H7 (cell line): ENCODE results near the gene COG1. TPM values are rescaled to one million over a fixed set of nuclear protein-coding genes. Genes with fewer than 3 reads are reported as not detected.

ENCODE experiments used
- DNase-seq: peaks from one replicate; pipeline ENCODE4 v3.0.0; 2012
- H3K27me3 ChIP-seq: 2 replicates; pipeline ENCODE4 v1.6.0; 2011; ENCODE audit warnings: mild to moderate bottlenecking, low read length; ENCODE audit not compliant: control insufficient read depth, insufficient read depth
- H3K36me3 ChIP-seq: replicated peaks from 2 replicates; pipeline ENCODE4 v1.5.1; 2011; ENCODE audit warnings: low read length; ENCODE audit not compliant: control insufficient read depth, insufficient read depth
- H3K4me3 ChIP-seq: 2 replicates; pipeline ENCODE4 v1.5.1; 2011; ENCODE audit warnings: low read depth, mild to moderate bottlenecking, control low read depth, low read length, moderate library complexity; ENCODE audit not compliant: insufficient read depth
- total RNA-seq: library from RNA; depleted of rRNA; stranded (reverse); fragments of >200 nt; shearing (Covaris generic); gene quantifications from 2 replicates; pipeline ENCODE4 v1.2.3, GENCODE V29; 2014; rRNA removed

Gene COG1
- total RNA-seq, 1 experiment from 2014 or later = 12.9 TPM

DNA sequence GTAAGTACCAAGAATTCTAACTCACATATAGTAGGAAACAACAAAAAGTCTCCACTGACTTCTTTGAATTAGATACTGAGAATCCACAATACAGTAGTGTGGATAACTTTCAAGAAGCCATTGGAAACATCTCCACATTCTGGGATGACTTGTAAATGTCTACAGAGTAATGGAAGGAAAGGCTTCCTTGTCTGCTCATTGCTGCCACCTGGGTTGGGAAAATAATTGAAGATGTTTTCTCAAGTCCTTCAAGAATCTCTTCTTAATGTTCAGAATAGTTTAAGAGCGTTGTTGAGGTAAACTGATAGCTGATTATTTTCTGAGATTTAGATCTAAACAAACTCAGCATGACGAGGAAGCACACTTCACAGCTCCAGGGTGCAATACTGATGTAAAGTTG is 54.9 kb downstream of the COG1 start:
- no peaks in the 10 kb centered on the region for H3K27me3 ChIP-seq
- H3K36me3 ChIP-seq = peaks cover 1% of the 10 kb centered on the region
- no peak overlapping the region for H3K4me3 ChIP-seq
- no peak for DNase-seq

GRCh38 chr17:73248532-73248931 is 55.7 kb downstream of the COG1 start:
- Histone ChIP-seq H3K36me3 (peaks cover 1% of the 10 kb centered on the region; the same call in 1 of the 2 replicates), H3K4me3 (no peak overlapping the region), H3K27me3 (no peaks in the 10 kb centered on the region)
- DNase-seq = no peak

- Histone ChIP-seq H3K36me3 (0 out of 2 replicates have a peak, but pooled peaks cover 1% of the 10 kb centered on the region), H3K4me3 (no peak overlapping the region), H3K27me3 (no peaks in the 10 kb centered on the region)
- no peak for DNase-seq
These were observed 56.8 kb downstream of the COG1 start for GRCh38 chr17:73249700-73250099.

DNA sequence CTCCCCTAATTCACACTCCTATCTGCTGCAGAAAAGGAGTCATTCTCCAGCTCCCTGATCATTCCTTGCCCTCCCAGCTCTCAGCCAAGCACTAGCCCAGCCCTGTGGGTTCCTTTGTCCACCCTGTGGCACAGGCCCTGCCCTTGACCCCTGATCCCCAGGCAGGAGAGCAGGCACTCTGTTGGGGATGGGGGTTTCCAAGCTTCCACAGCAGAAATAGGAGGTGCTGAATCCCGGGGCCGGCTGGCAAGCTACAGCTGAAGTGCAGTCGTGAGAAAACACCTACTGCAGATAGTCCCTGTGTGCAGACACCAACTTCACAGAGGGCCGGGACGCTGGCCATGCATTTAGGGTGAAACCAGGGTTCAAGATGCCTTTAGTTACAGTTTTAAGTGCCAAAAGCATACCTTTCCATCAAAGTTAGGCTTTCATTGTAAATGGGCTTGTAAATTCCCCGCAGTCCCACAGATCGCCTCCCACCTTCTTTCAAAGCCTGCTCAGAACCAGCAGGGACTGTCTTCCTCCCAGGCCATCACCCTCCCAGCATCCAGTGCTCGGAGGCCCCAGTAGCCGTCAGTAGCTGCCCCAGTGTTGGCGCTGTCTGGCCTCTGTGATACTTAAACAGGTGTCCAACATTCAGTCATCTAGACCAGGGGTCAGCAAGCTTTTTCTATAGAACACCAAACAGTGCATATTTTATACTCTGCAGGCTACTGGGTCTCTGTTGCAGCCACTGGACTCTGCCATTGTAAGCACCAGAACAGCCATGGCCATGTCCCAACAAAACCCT is 58.2 kb downstream of the COG1 start:
- DNase-seq = peak; percentile 33
- H3K4me3 ChIP-seq = no peak overlapping the region
- 0 out of 2 replicates have a peak, but pooled peaks cover 1% of the 10 kb centered on the region for H3K36me3 ChIP-seq

GRCh38 chr17:73251871-73252270 is 59.0 kb downstream of the COG1 start:
- H3K27me3 ChIP-seq = no peaks in the 10 kb centered on the region
- no peak overlapping the region for H3K4me3 ChIP-seq
- DNase-seq = no peak
- 0 out of 2 replicates have a peak, but pooled peaks cover 1% of the 10 kb centered on the region for H3K36me3 ChIP-seq

More for the DNA sequence above, 58.2 kb downstream of the COG1 start:
- no peaks in the 10 kb centered on the region for H3K27me3 ChIP-seq

GRCh38 chr17:73255671-73256181 is 62.9 kb downstream of the COG1 start:
- H3K36me3 ChIP-seq = no peaks in the 10 kb centered on the region
- peak; percentile 88 for DNase-seq
- no peak overlapping the region for H3K4me3 ChIP-seq
- no peaks in the 10 kb centered on the region for H3K27me3 ChIP-seq

DNA sequence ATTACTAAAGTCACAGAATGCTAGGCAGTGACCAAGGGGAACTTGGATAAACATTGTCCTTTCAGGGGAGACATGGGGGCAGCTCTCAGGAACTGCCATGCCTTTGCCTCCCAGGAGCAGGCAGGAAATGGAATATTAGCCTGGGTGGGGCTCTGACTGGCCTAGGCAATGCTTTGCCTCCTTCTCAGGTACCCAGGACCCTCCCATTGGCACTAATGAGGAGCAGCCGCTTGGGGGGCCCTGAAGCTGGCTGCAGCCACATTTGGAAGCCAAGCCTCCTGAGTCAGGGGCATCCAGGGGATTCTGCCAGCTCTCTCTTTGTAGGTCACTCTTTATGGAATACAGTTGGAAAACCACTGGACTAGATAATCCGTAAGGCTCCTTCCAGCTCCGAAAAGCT is 63.4 kb downstream of the COG1 start:
- Histone ChIP-seq H3K36me3 (no peaks in the 10 kb centered on the region), H3K27me3 (no peaks in the 10 kb centered on the region), H3K4me3 (no peak overlapping the region)
- peak; percentile 58 for DNase-seq

GRCh38 chr17:73257516-73257915 is 64.7 kb downstream of the COG1 start:
- no peak overlapping the region for H3K4me3 ChIP-seq
- DNase-seq = peak; percentile 32
- H3K36me3 ChIP-seq = no peaks in the 10 kb centered on the region

More at GRCh38 chr17:73257516-73257915, 64.7 kb downstream of the COG1 start:
- H3K27me3 ChIP-seq = no peaks in the 10 kb centered on the region

Other genes starting within 250 kb of the COG1 start
- 6.8 and 9.5 TPM in 2 replicates for gene SLC39A11, start 100.4 kb upstream of the COG1 start, total RNA-seq
- 1.3 and 2.5 TPM in 2 replicates for gene SSTR2, start 28.0 kb upstream of the COG1 start, total RNA-seq
- gene CPSF4L, start 68.8 kb downstream of the COG1 start, total RNA-seq = not detected in 2 replicates
- gene CDC42EP4, start 118.9 kb downstream of the COG1 start, total RNA-seq = 30.7 and 32.7 TPM in 2 replicates